ENCODE results near the gene SMIM21. TPM values are rescaled to one million over a fixed set of nuclear protein-coding genes. Genes with fewer than 3 reads are reported as not detected.

The SMIM21 gene
- total RNA-seq, 8 experiments from 2014 or later: 0.08 to 0.33 (median 0.10) TPM; not detected in 4

DNA sequence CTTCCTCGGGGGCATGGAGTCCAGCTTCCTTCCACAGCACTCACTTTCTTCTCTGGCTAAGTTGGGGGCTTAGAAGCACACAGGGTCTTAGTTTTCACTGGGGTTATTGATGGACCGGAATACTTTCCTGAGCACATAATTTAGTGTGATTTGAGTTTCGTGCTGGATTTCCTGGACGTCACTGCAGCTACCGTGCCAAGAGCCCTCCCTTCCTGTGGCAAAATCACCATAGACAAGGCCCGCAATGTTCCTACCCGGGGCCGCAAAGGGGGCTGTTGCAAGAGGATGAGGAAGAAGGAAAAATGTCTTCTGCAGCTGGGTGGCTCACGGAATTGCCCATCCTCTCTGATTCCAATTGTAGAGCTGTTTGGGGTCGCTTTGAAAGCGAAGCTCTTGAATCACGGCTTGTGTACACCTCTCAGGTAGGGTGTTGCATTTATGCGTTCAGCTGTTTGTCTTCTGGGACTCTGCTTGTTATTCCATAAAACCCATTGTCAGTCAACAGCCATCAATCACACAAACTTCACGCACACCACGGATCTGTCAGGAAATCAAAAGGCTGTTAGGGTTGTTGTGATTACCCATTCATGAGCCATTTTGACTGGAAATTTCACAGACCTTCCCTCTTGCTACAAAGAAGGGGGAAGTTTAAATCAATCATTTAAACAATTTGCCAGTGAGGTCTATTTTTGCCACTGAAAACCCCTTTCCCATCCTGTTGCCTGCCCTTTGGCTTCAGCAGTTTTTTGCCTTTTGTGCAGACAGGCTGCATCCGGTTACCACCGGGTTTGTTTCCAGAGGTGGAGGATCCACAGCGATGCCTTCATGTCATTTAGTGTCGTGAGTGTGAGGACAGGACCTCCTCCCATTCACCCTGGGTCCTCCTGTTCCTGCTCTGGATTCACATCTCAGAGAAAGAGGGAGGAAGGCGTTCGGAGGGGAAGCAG lies 36.0 kb downstream of the SMIM21 start:
- in situ Hi-C loops (cut with MboI; ENCODE audit: low pct_unique_long_range_greater_than_20kb in 2 of 9, low sequenced_read_pairs in 9 of 9, unreplicated experiment in 9 of 9): no loop called here
- no peak overlapping the region for H3K4me3 ChIP-seq
- 44 to 93% (median 63%) methylated on average over 2 to 13 of the region's 21 CpGs; no CpG with 5 or more reads in 1 of the 10 experiments for WGBS, 10 experiments
- H3K27ac ChIP-seq: peak overlapping the region; percentile 56 to 66
- peak in 5 of 8 experiments; percentile 70 to 89 (median 84) for ATAC-seq (replicated peaks in 6 of 8)
- peaks cover 33 to 41% of the 10 kb centered on the region in 2 donors for H3K4me1 ChIP-seq (replicated peaks in 1 of 2)

- Histone ChIP-seq H3K4me3 (no peak overlapping the region), H3K4me1 (replicated peaks in 1 of 2) (peaks cover 40 to 48% of the 10 kb centered on the region in 2 donors), H3K27ac (peak overlapping the region in 1 of 2 donors; percentile 56)
- WGBS, 10 experiments: 0 to 86% (median 60%) methylated on average over 1 of the region's 2 CpGs; no CpG with 5 or more reads in 3 of the 10 experiments
- in situ Hi-C loops (cut with MboI; ENCODE audit: low pct_unique_long_range_greater_than_20kb in 2 of 9, low sequenced_read_pairs in 9 of 9, unreplicated experiment in 9 of 9): no loop called here
- no peak for ATAC-seq (replicated peaks in 6 of 8)
Observed at GRCh38 chr18:75390854-75391253, 36.6 kb downstream of the SMIM21 start.

GRCh38 chr18:75384144-75384543 lies 43.4 kb downstream of the SMIM21 start:
- Histone ChIP-seq H3K4me1 (replicated peaks in 1 of 2) (peaks cover 22 to 37% of the 10 kb centered on the region in 2 donors), H3K27ac (no peak overlapping the region), H3K4me3 (no peak overlapping the region)
- ATAC-seq (replicated peaks in 6 of 8): no peak
- WGBS, 10 experiments: 50 to 92% (median 66%) methylated on average over 1 to 4 of the region's 4 CpGs; no CpG with 5 or more reads in 3 of the 10 experiments
- in situ Hi-C loops (cut with MboI; ENCODE audit: low pct_unique_long_range_greater_than_20kb in 2 of 9, low sequenced_read_pairs in 9 of 9, unreplicated experiment in 9 of 9): no loop called here

DNA sequence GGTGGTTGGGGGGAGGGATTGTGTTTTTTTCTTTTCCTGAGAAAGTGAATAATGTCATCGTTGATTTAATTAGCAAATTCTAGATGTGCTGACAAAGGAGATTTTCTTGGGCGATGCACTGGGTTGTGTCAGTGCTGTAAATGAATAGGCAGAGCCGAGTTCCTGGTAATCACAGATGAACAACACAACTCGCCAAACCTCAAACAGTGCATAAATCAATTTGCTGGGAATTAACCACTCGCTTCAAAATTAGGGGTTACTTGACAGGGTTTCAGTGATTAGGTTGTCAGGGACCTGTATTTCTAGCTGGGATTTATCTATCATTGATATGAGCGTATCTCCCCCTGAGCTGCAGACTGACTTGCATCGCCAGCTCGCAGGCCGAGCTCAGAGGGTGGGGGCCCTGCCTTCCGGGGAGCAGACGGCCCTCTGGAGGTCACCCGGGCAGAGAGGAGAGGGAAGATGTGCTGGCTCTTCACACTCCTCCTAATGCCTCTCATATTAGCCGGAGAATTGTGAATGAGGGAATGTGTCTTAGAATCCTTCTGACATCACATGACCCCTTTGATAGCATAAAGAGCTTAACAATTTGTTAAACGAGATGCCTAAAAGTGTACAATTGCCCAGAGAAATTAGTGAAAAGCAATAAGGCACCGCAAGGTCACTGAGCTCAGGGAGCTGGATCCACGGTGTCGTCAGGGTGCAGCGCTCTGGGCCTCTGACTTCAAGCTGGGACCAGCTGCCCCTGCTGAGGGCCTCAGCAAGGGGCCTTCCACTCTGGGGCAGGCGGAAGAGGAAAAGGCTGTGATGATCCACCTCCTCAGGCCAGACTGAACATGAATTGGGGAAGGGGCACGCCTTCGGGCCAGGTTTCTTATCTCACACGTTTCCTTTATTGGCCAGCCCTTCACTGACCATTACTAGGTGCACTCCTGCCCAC lies 48.9 kb downstream of the SMIM21 start:
- Histone ChIP-seq H3K4me3 (no peak overlapping the region), H3K27ac (peak overlapping the region; percentile 70 to 88), H3K4me1 (replicated peaks in 1 of 2) (peaks cover 39 to 42% of the 10 kb centered on the region in 2 donors)
- 0 to 40% (median 15%) methylated on average over 1 to 9 of the region's 22 CpGs; no CpG with 5 or more reads in 2 of the 10 experiments for WGBS, 10 experiments
- in situ Hi-C loops (cut with MboI; ENCODE audit: low pct_unique_long_range_greater_than_20kb in 2 of 9, low sequenced_read_pairs in 9 of 9, unreplicated experiment in 9 of 9): no loop called here
- peak in 7 of 8 experiments; percentile 61 to 95 (median 89) for ATAC-seq (replicated peaks in 6 of 8)

- 45 to 80% (median 54%) methylated on average over 3 to 10 of the region's 10 CpGs; no CpG with 5 or more reads in 1 of the 10 experiments for WGBS, 10 experiments
- H3K4me1 ChIP-seq (replicated peaks in 1 of 2): peaks cover 39 to 42% of the 10 kb centered on the region in 2 donors
- in situ Hi-C loops (cut with MboI; ENCODE audit: low pct_unique_long_range_greater_than_20kb in 2 of 9, low sequenced_read_pairs in 9 of 9, unreplicated experiment in 9 of 9): no loop called here
- ATAC-seq (replicated peaks in 6 of 8): peak in 6 of 8 experiments; percentile 24 to 71 (median 30)
- H3K27ac ChIP-seq: peak overlapping the region; percentile 70 to 88
- H3K4me3 ChIP-seq: no peak overlapping the region
Observed at GRCh38 chr18:75377926-75378325, 49.6 kb downstream of the SMIM21 start.

DNA sequence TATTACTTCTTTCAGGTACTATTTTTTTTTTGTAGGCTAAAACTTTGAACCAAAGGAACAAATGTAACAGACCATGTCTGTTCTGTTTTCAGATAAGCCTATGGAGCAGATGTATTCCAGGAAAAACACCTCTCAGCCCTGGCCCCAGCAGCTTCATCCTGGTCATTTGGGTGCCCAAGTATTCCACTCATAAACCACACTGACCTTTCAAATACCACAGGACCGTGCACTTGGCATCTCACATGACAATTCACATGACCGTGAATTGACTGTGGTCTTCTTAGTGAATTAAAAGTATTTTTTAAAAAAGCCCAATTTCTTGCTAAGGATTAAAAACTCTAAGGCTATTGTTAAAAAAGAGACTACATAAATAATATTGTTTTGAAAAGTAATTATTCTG lies 50.2 kb downstream of the SMIM21 start:
- no peak for ATAC-seq (replicated peaks in 6 of 8)
- H3K27ac ChIP-seq: peak overlapping the region; percentile 70 to 88
- H3K4me3 ChIP-seq: no peak overlapping the region
- in situ Hi-C loops (cut with MboI; ENCODE audit: low pct_unique_long_range_greater_than_20kb in 2 of 9, low sequenced_read_pairs in 9 of 9, unreplicated experiment in 9 of 9): no loop called here
- H3K4me1 ChIP-seq (replicated peaks in 1 of 2): peaks cover 39 to 42% of the 10 kb centered on the region in 2 donors
- 17 to 92% (median 60%) methylated on average over 1 to 2 of the region's 2 CpGs; no CpG with 5 or more reads in 2 of the 10 experiments for WGBS, 10 experiments

GRCh38 chr18:75376004-75376403 lies 51.5 kb downstream of the SMIM21 start:
- H3K27ac ChIP-seq: no peak overlapping the region
- 57 to 100% (median 88%) methylated on average over 1 to 3 of the region's 3 CpGs; no CpG with 5 or more reads in 4 of the 10 experiments for WGBS, 10 experiments

DNA sequence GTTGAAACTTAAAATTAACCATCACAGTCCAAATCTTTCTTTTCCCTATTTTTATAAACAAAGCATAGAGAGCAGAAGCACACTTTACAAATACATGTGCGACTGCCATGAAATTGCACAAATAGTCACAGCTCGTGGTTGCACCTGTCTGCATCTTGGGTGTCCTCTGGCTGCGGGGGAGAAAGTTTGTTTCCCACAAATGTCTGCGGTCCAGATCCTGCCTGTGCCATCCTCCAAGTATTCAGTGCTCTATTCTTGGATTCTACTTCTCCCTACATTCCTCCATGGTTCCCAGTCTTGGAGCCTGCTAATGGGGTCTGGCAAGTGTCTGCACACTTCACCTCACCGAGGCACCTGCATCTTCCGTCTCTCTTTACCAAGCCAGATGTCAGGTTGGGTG lies 52.2 kb downstream of the SMIM21 start:
- Histone ChIP-seq H3K4me1 (replicated peaks in 1 of 2) (peaks cover 39 to 42% of the 10 kb centered on the region in 2 donors), H3K4me3 (no peak overlapping the region), H3K27ac (no peak overlapping the region)
- ATAC-seq (replicated peaks in 6 of 8): no peak
- WGBS, 10 experiments: 40 to 100% (median 80%) methylated on average over 1 to 5 of the region's 6 CpGs
- in situ Hi-C loops (cut with MboI; ENCODE audit: low pct_unique_long_range_greater_than_20kb in 2 of 9, low sequenced_read_pairs in 9 of 9, unreplicated experiment in 9 of 9): no loop called here

More at GRCh38 chr18:75376004-75376403, 51.5 kb downstream of the SMIM21 start:
- no peak overlapping the region for H3K4me3 ChIP-seq
- ATAC-seq (replicated peaks in 6 of 8): peak in 3 of 8 experiments; percentile 23 to 47 (median 26)
- in situ Hi-C loops (cut with MboI; ENCODE audit: low pct_unique_long_range_greater_than_20kb in 2 of 9, low sequenced_read_pairs in 9 of 9, unreplicated experiment in 9 of 9): no loop called here
- peaks cover 39 to 42% of the 10 kb centered on the region in 2 donors for H3K4me1 ChIP-seq (replicated peaks in 1 of 2)

- 60 to 100% (median 91%) methylated on average over 1 to 6 of the region's 6 CpGs for WGBS, 10 experiments
- Histone ChIP-seq H3K4me1 (replicated peaks in 1 of 2) (peaks cover 39% of the 10 kb centered on the region in 2 donors), H3K27ac (no peak overlapping the region), H3K4me3 (no peak overlapping the region)
- in situ Hi-C loops (cut with MboI; ENCODE audit: low pct_unique_long_range_greater_than_20kb in 2 of 9, low sequenced_read_pairs in 9 of 9, unreplicated experiment in 9 of 9): no loop called here
- ATAC-seq (replicated peaks in 6 of 8): no peak
Observed at GRCh38 chr18:75374466-75374865, 53.0 kb downstream of the SMIM21 start.

DNA sequence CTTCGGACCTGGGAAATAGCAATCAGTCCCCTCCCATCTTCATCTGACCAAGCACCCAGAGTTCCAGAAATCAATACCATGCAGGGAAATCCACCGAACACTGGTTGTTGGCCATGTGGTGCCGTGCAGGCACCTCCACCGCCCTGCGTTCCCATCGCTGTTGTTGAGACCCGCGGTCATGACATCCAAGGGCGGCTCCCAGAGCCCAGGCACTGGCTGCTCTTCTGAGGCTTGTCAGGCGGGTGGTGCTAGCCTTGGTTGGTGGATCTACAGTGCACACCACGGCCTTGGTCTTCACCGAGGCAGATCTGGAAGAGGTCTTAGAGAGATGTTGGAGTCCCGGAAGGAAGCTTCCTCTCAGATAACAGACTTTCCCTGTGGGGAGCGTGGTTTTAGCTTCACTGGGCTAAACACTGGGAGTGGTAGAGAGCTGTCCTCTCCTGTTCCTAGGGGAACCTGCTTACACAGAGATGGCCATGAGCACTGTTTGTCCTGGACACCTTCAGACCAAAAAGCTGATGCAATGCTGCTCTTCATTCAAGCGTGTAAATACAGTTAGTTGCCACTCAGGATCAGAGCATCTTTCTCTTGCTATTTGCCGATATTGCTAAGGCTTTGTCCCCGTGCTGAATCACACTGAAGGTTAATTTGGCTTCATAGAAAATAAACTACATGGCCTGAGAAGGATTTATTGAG lies 58.3 kb downstream of the SMIM21 start:
- peak in 5 of 8 experiments; percentile 16 to 54 (median 29) for ATAC-seq (replicated peaks in 6 of 8)
- Histone ChIP-seq H3K4me1 (replicated peaks in 1 of 2) (peaks cover 18 to 19% of the 10 kb centered on the region in 2 donors), H3K4me3 (no peak overlapping the region), H3K27ac (no peak overlapping the region)
- in situ Hi-C loops (cut with MboI; ENCODE audit: low pct_unique_long_range_greater_than_20kb in 2 of 9, low sequenced_read_pairs in 9 of 9, unreplicated experiment in 9 of 9): no loop called here
- 55 to 100% (median 92%) methylated on average over 1 to 12 of the region's 17 CpGs; no CpG with 5 or more reads in 1 of the 10 experiments for WGBS, 10 experiments

DNA sequence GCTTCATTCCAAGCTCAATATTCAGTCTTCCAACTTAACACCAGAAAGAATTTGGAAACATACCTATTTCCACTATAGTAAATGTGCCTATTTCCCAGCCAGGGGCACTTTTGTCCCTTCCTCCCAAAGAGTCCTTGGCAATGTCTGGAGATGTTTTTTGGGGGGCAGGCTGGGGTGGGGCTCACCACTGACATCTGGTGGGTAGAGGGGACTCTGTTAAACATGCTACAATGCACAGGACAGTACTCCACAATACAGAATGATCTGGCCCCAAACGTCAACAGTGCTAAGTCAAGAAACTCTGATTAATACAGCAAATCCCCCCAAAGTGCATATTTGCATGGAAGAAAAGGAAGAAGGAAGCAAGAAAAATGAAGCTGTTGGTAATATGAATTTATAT lies 61.7 kb downstream of the SMIM21 start:
- Histone ChIP-seq H3K27ac (no peak overlapping the region), H3K4me1 (replicated peaks in 1 of 2) (peaks cover 20 to 24% of the 10 kb centered on the region in 2 donors), H3K4me3 (no peak overlapping the region)
- WGBS, 10 experiments: 17 to 100% (median 75%) methylated on average over 1 of the region's 1 CpG; no CpG with 5 or more reads in 5 of the 10 experiments
- no peak for ATAC-seq (replicated peaks in 6 of 8)
- in situ Hi-C loops (cut with MboI; ENCODE audit: low pct_unique_long_range_greater_than_20kb in 2 of 9, low sequenced_read_pairs in 9 of 9, unreplicated experiment in 9 of 9): no loop called here

DNA sequence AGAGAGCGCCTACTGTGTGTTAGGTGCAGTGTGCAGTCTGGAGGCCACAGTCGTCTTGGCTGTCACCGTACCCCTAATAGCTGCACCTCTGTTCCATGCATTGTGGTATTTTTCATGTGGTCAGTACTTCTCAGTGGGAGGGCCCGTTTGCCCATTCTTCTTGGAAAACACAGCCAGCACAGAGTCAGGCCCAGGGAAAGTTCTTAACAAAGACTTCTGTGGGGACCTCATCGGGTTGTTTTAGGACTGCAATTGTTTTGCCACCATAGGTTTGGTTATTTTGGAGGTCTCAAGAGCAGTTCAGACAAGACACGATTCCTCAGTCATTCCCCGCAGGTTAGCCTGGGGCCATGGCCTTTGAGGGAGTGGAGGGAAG lies 62.3 kb downstream of the SMIM21 start:
- peaks cover 20 to 24% of the 10 kb centered on the region in 2 donors for H3K4me1 ChIP-seq (replicated peaks in 1 of 2)
- no peak overlapping the region for H3K4me3 ChIP-seq
- WGBS, 10 experiments: 48 to 100% (median 61%) methylated on average over 1 to 5 of the region's 7 CpGs; no CpG with 5 or more reads in 3 of the 10 experiments
- H3K27ac ChIP-seq: no peak overlapping the region
- ATAC-seq (replicated peaks in 6 of 8): peak in 4 of 8 experiments; percentile 3 to 17 (median 12)
- in situ Hi-C loops (cut with MboI; ENCODE audit: low pct_unique_long_range_greater_than_20kb in 2 of 9, low sequenced_read_pairs in 9 of 9, unreplicated experiment in 9 of 9): no loop called here

Measured in motor neuron (in vitro differentiated cells).